GM12878 (cell line): ENCODE measurements around the gene GRPEL2. TPM values are rescaled to one million over a fixed set of nuclear protein-coding genes. Genes with fewer than 3 reads are reported as not detected.
A peak's percentile ranks its signal among the peaks of the same experiment; 100 is the strongest.

Experiments
- CBFB ChIP-seq: IDR thresholded peaks from 2 replicates; pipeline ENCODE4 v1.6.1; 2016; ENCODE audit warnings: antibody characterized with exemption, low read depth
- CHD2 ChIP-seq: IDR thresholded peaks from 2 replicates; pipeline ENCODE4 v1.6.1; 2011; ENCODE audit warnings: low read depth, low read length, improper control_type of control experiment, borderline replicate concordance
- CUX1 ChIP-seq: IDR thresholded peaks from 2 replicates; pipeline ENCODE4 v1.6.1; 2012; ENCODE audit warnings: improper control_type of control experiment, low read depth, low read length; ENCODE audit not compliant: insufficient replicate concordance
- FOXK2 ChIP-seq: fragments of 450-650 bp; IDR thresholded peaks from 2 replicates; pipeline ENCODE4 v1.6.1; 2017; ENCODE audit warnings: mild to moderate bottlenecking, moderate library complexity
- IKZF2 ChIP-seq, 2 experiments: fragments of 450-650 bp; IDR thresholded peaks; 2 replicates each; pipeline ENCODE4 v1.6.1; 2017; ENCODE audit warnings: mild to moderate bottlenecking in 2 of 2, moderate library complexity in 2 of 2
- MEF2B ChIP-seq: fragments of 450-650 bp; IDR thresholded peaks from 2 replicates; pipeline ENCODE4 v1.6.1; 2018; ENCODE audit warnings: mild to moderate bottlenecking, moderate library complexity; ENCODE audit not compliant: partially characterized antibody, poor library complexity, severe bottlenecking
- NKRF ChIP-seq: fragments of 450-650 bp; conservative IDR thresholded peaks from 2 replicates; pipeline ENCODE4 v1.6.1; 2017; ENCODE audit warnings: mild to moderate bottlenecking, moderate library complexity
- NRF1 ChIP-seq: conservative IDR thresholded peaks from 2 replicates; pipeline ENCODE4 v1.6.1; 2011; ENCODE audit warnings: mild to moderate bottlenecking, low read depth, low read length, improper control_type of control experiment
- RAD21 ChIP-seq: IDR thresholded peaks from 2 replicates; pipeline ENCODE4 v1.6.1; 2011; ENCODE audit warnings: mild to moderate bottlenecking, low read depth, low read length, moderate library complexity; ENCODE audit not compliant: insufficient read depth
- SIN3A ChIP-seq: IDR thresholded peaks from 2 replicates; pipeline ENCODE4 v1.6.1; 2012; ENCODE audit warnings: low read depth, low read length, improper control_type of control experiment
- SKIL ChIP-seq: fragments of 450-650 bp; IDR thresholded peaks from 2 replicates; pipeline ENCODE4 v1.6.1; 2017; ENCODE audit warnings: mild to moderate bottlenecking, low read depth, inconsistent platforms; ENCODE audit not compliant: poor library complexity, severe bottlenecking
- TARDBP ChIP-seq: IDR thresholded peaks from 2 replicates; pipeline ENCODE4 v1.6.1; 2016; ENCODE audit warnings: borderline replicate concordance
- polyA plus RNA-seq, 11 experiments: library from polyadenylated mRNA; depleted of rRNA in 4 of 11; unstranded in 6 of 11; stranded (reverse) in 5 of 11; fragments of >200 nt; fragmentation: Nextera tagmentation in 4 of 11; fragmentation: Illumina TruSeq in 1 of 11; extraction: Ambion mirVana in 4 of 11; extraction: Trizol in 1 of 11; gene quantifications; 1 replicate in 1 of 11; 2 replicates in 10 of 11; pipeline versions ENCODE4 v1.2.1 to v1.2.3, GENCODE V29; 2011 to 2016; ENCODE audit warnings: inconsistent platforms in 2 of 11, missing spikeins in 2 of 11, low read depth in 1 of 11
- total RNA-seq, 4 experiments: library from RNA; depleted of rRNA in 3 of 4; stranded (reverse); fragments of >200 nt in 3 of 4; fragmentation: Illumina TruSeq in 1 of 4; extraction: Trizol in 1 of 4; gene quantifications; 2 replicates each; pipeline versions ENCODE4 v1.2.1 to v1.2.3, GENCODE V29; 2013 to 2021
- TF ChIP-seq, protein P1 (sequence below): fragments of 450-650 bp; IDR thresholded peaks from 2 replicates; pipeline ENCODE4 v1.6.1; 2017; ENCODE audit warnings: low read depth, mild to moderate bottlenecking, moderate library complexity

Gene GRPEL2
- total and polyA plus RNA-seq, 10 of the 15 experiments (the other 5 are each of a cell fraction or from before 2014, with no cell fraction given) = 4.4 to 20.2 (median 14.1) TPM

DNA sequence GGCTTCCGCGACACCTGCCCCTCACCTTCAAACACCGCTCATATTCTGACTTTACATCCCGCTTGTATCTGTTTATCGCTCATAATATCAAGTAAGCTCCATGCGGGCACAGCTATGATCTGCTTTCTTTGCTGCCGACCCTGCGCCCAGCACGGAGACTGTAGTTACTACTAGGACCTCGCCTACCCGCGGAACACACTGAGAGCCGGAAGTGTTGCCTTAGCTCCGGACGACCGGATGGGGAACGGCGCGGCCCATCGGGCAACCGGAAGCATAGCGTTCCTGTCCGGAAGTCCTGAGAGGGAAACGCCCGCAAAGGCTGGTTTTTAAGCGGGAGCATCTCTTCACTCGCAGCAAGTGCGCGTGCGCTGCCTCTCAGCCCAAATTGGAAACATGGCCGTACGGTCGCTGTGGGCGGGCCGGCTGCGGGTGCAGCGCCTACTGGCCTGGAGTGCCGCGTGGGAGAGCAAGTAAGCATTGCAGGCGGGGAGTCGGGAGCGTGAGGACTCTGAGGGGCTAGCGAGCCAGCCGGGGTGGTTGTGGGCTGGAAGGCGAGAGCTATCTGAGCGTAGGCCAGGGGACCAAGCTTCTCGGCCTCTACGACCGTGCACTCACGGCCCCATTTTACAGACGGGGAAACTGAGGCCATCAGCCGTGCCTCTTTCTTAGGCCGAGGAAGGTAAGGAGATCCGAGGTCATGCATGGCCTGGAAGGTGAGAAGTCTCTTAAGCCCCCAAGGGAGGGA, at the start of gene GRPEL2 (continued):
- TF ChIP-seq SKIL (peak; percentile 51), SIN3A (peak; percentile 74; the same call in 1 of the 2 replicates), CHD2 (peak; percentile 54; the same call in 1 of the 2 replicates), FOXK2 (peak; percentile 86), MEF2B (peak; percentile 50), NKRF (peak; percentile 65), RAD21 (no peak), NRF1 (peak; percentile 61), IKZF2 (IDR thresholded peaks at IDR 0.05) (peak; percentile 53 to 62; a peak in 2 of 4 replicates), CBFB (peak; percentile 91), CUX1 (no peak), TARDBP (no peak)
- TF ChIP-seq, protein P1, sequence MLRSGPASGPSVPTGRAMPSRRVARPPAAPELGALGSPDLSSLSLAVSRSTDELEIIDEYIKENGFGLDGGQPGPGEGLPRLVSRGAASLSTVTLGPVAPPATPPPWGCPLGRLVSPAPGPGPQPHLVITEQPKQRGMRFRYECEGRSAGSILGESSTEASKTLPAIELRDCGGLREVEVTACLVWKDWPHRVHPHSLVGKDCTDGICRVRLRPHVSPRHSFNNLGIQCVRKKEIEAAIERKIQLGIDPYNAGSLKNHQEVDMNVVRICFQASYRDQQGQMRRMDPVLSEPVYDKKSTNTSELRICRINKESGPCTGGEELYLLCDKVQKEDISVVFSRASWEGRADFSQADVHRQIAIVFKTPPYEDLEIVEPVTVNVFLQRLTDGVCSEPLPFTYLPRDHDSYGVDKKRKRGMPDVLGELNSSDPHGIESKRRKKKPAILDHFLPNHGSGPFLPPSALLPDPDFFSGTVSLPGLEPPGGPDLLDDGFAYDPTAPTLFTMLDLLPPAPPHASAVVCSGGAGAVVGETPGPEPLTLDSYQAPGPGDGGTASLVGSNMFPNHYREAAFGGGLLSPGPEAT = peak; percentile 69; the same call in 1 of the 2 replicates
